Colonic mucosa (tissue), 4 donors: ENCODE measurements around the gene TMEM35B. TPM values are rescaled to one million over a fixed set of nuclear protein-coding genes. Genes with fewer than 3 reads are reported as not detected.
"Not testable (repeated sequence)": the region's sequence is repeated elsewhere in the genome, so short reads cannot be mapped to it uniquely, and the experiment has no call there.

ENCODE experiments used
- DNase-seq: peaks from one replicate; pipeline ENCODE4 v3.0.0-alpha.2; 2020
- H3K27ac ChIP-seq: fragments of 200-600 bp; one replicate; pipeline ENCODE4 v1.8.0; 2021
- H3K27me3 ChIP-seq: fragments of 200-600 bp; one replicate; pipeline ENCODE4 v1.8.0; 2021
- H3K36me3 ChIP-seq: fragments of 200-600 bp; one replicate; pipeline ENCODE4 v1.8.0; 2021
- H3K4me1 ChIP-seq: fragments of 200-600 bp; one replicate; pipeline ENCODE4 v1.8.0; 2021; ENCODE audit warnings: mild to moderate bottlenecking
- H3K4me3 ChIP-seq: fragments of 200-600 bp; one replicate; pipeline ENCODE4 v1.8.0; 2021
- H3K9ac ChIP-seq, 2 donors: one replicate each; pipeline ENCODE4 v1.7.0; 2013; ENCODE audit warnings: control low read depth in 2 of 2, low read depth in 2 of 2, low read length in 2 of 2
- H3K9me3 ChIP-seq: fragments of 200-600 bp; one replicate; pipeline ENCODE4 v1.8.0; 2021
- intact Hi-C: fragments of 100-400 bp; cut with DNase I; formaldehyde crosslinking; loops from one replicate; pipeline ENCODE4 v1.14.1; 2022
- total RNA-seq, 2 donors: library from RNA; stranded (reverse); fragmentation: NEBNext Ultra II Directional in 1 of 2; extraction: Animal tissue kit (Norgen Biotek cat#: 25700) in 1 of 2; gene quantifications; one replicate each; pipeline ENCODE4 v1.2.1, GENCODE V29; 2021
- TF ChIP-seq, protein P1 (sequence below): fragments of 200-600 bp; IDR thresholded peaks from one replicate; pipeline ENCODE4 v1.8.0; 2022; ENCODE audit warnings: antibody characterized with exemption, mild to moderate bottlenecking
- donor health status: healthy.
- donor health status: DM: no; HTN: no; CAD: no.
- donor health status: DM: no; HTN: no; CAD: no.

The TMEM35B gene
- total RNA-seq, 2 donors from 2014 or later, result 14.6 to 19.3 TPM

DNA sequence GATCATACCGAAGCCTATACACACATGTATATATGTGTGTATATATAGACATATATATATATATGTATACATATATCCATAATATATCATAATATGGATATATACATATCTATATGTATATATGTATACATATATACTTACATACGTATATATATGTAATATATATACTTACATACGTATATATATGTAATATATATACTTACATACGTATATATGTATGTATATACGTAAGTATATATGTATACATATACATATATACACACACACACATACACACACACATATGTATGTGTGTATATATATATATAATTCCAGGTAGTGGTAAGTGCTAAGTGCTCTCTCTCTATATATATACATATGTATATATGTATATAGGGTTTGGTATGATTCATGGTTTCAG, 9.7 kb upstream of the TMEM35B start:
- Histone ChIP-seq H3K4me3 (no peak overlapping the region), H3K4me1 (no peaks in the 10 kb centered on the region), H3K9ac (no peak overlapping the region), H3K27ac (no peak overlapping the region), H3K9me3 (no peaks in the 10 kb centered on the region), H3K27me3 (no peaks in the 10 kb centered on the region), H3K36me3 (no peaks in the 10 kb centered on the region)
- TF ChIP-seq, protein P1, sequence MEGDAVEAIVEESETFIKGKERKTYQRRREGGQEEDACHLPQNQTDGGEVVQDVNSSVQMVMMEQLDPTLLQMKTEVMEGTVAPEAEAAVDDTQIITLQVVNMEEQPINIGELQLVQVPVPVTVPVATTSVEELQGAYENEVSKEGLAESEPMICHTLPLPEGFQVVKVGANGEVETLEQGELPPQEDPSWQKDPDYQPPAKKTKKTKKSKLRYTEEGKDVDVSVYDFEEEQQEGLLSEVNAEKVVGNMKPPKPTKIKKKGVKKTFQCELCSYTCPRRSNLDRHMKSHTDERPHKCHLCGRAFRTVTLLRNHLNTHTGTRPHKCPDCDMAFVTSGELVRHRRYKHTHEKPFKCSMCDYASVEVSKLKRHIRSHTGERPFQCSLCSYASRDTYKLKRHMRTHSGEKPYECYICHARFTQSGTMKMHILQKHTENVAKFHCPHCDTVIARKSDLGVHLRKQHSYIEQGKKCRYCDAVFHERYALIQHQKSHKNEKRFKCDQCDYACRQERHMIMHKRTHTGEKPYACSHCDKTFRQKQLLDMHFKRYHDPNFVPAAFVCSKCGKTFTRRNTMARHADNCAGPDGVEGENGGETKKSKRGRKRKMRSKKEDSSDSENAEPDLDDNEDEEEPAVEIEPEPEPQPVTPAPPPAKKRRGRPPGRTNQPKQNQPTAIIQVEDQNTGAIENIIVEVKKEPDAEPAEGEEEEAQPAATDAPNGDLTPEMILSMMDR, result no peak
- intact Hi-C loops, result no loop called here
- no peak for DNase-seq

DNA sequence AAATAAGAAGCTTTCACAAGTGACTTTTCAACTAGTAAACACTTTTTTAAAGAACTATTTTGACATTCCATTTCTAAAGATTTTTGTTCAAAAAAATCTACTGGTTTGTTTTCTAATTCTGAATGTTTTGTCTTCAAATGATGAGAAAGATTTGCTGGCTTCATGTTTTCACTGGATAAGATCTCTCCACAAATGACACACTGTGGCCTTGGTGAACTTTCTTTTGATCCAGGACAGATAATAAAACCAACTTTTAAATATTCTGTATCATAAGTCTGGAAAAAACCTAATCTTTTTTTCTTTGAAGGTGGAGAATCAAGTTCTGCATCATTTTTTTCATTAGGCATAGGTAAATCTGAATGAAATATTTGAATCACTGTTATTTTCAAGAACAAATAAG, 3.4 kb upstream of the TMEM35B start:
- no peak for DNase-seq
- intact Hi-C loops, result no loop called here
- H3K36me3 ChIP-seq, result no peaks in the 10 kb centered on the region
- TF ChIP-seq, protein P1, result no peak
- no peak overlapping the region for H3K9ac ChIP-seq
- H3K4me1 ChIP-seq, result no peaks in the 10 kb centered on the region
- H3K27ac ChIP-seq, result no peak overlapping the region
- no peak overlapping the region for H3K4me3 ChIP-seq
- H3K9me3 ChIP-seq, result no peaks in the 10 kb centered on the region
- no peaks in the 10 kb centered on the region for H3K27me3 ChIP-seq

DNA sequence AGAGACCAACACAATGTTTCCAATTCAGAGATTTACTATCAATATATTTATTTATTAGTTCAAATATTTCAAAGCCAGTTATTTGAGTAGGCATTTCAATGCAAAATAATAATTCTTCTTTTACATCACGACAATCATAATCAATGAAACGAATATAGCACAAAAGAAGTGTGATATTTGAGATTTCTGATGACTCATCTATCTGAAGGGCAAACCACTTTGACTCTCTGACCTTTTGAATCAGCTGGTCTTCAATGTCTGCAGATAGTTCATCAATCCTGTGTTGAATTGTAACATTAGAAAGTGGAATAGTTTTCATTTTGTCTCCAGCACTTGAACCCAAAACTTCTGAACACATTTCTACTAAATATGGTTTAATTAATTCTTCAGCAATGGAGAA, 3.0 kb upstream of the TMEM35B start:
- TF ChIP-seq, protein P1, result no peak
- no peaks in the 10 kb centered on the region for H3K36me3 ChIP-seq
- H3K4me3 ChIP-seq, result no peak overlapping the region
- intact Hi-C loops, result no loop called here
- H3K4me1 ChIP-seq, result no peaks in the 10 kb centered on the region
- no peak overlapping the region for H3K27ac ChIP-seq
- DNase-seq, result no peak
- H3K9me3 ChIP-seq, result no peaks in the 10 kb centered on the region
- H3K27me3 ChIP-seq, result no peaks in the 10 kb centered on the region
- H3K9ac ChIP-seq, result no peak overlapping the region

DNA sequence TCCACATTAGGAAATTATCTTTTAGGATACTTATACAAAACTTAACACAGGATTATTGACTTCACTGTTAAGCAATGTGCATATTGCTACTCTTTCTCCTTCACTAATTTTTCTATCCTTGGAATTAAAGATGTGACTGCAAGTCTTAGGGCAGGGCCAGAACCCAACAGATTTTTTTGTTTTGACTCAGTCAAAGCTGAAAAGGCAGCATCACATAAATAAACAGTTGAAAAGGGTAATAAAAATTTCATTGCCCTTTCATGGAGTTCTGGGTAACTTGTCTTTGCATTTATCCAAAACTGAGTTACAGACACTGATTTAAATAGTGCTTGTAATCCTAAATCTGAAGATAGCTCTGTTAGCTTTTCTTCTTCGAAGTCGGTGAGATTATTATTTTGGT, 1.9 kb upstream of the TMEM35B start:
- no peak overlapping the region for H3K4me3 ChIP-seq
- H3K9me3 ChIP-seq, result no peaks in the 10 kb centered on the region
- no peaks in the 10 kb centered on the region for H3K27me3 ChIP-seq
- H3K27ac ChIP-seq, result no peak overlapping the region
- intact Hi-C loops, result no loop called here
- H3K36me3 ChIP-seq, result no peaks in the 10 kb centered on the region
- TF ChIP-seq, protein P1, result no peak
- H3K4me1 ChIP-seq, result no peaks in the 10 kb centered on the region
- no peak for DNase-seq
- no peak overlapping the region for H3K9ac ChIP-seq

DNA sequence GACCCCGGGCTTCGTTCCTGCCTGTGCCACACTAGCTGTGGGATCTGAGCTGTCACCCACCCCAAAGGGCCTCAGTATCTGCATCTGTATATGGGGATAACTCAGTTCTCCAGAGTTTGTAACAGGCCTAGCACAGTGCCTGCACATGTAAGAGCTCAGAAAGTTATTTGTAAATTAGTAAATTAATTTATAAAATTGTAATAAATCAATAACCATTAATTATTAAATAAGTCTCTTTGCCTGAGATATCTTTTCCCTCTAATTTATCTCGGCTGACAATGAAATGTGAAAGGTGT, 410 bp upstream of the TMEM35B start:
- H3K4me3 ChIP-seq, result peak overlapping the region; percentile 90
- H3K36me3 ChIP-seq, DNase-seq, intact Hi-C loops, H3K9me3 ChIP-seq, H3K4me1 ChIP-seq, H3K27me3 ChIP-seq: not testable (repeated sequence)
- H3K9ac ChIP-seq, result peak overlapping the region; percentile 87 to 98
- H3K27ac ChIP-seq, result peak overlapping the region; percentile 83

DNA sequence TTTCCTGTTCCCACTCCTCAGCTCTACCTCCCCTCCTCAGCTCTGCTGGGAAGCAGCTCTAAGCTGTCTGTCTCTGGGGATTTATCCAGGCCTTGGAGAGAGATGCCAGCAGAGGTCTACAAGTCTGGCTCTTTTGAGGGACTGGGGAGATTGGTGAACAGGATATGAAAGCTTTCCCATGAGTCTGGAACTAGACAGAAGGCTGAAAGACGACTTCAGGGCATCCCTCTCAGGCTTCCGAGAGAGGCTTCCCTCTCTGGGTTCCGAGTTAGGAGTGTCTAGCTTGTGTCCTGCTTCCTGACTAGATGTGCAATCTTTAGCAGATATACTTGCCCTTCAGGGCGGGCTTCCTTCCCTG, 733 bp downstream of the TMEM35B start:
- TF ChIP-seq, protein P1, result no peak
- Histone ChIP-seq H3K36me3 (no peaks in the 10 kb centered on the region), H3K4me1 (no peaks in the 10 kb centered on the region), H3K27me3 (no peaks in the 10 kb centered on the region), H3K4me3 (peak overlapping the region; percentile 90), H3K9ac (peak overlapping the region; percentile 87 to 98), H3K27ac (peak overlapping the region; percentile 83), H3K9me3 (no peaks in the 10 kb centered on the region)
- no peak for DNase-seq
- intact Hi-C loops, result no loop called here
